Heart left ventricle (tissue), 13 donors: ENCODE data around the gene NOM1.

Experiments used
- POLR2A ChIP-seq, 2 donors: fragments of 450-650 bp; IDR thresholded peaks; one replicate each; pipeline ENCODE4 v1.6.1; 2017; ENCODE audit warnings: antibody characterized with exemption in 2 of 2, mild to moderate bottlenecking in 2 of 2, moderate library complexity in 2 of 2
- TF ChIP-seq, protein P1 (sequence below), 12 donors: fragments of 200-600 bp; sonication (generic) in 4 of 12; IDR thresholded peaks; one replicate each; pipeline versions ENCODE4 v1.5.0 to v1.8.0; 2018 to 2022; ENCODE audit warnings: antibody characterized with exemption in 12 of 12, mild to moderate bottlenecking in 5 of 12
- donor health status: ischemic (EF 13 %, LVEDD 7.1; RV severe dilation, severe dysfunction).
- donor health status: DM: no; HTN: yes; CAD: no.
- donor health status: DM: no; HTN: no; CAD: no.
- donor health status: ischemic (EF 25% LVEDD 6.9; RV normal size, moderate dysfunction).
- donor health status: ischemic (EF 25% LVEDD 5.7; RV mildly dilated, moderate dysfunction).
- donor health status: ischemic (EF 35%, LVEDD 5.7; RV mildly dilated, moderate dysfunction).
- donor health status: nonischemic (EF 11% LVEDD 7.7; RV severe dilation, severe dysfunction).
- donor health status: DM: yes; HTN: yes; CAD: no.
- donor health status: PGD.
- donor health status: ischemic (EF 29% LVEDD 5.4; RV normal size, mild dysfunction).
- donor health status: nonischemic (EF 23%, LVEDD 6.1; RV moderate dilation, normal function).

DNA sequence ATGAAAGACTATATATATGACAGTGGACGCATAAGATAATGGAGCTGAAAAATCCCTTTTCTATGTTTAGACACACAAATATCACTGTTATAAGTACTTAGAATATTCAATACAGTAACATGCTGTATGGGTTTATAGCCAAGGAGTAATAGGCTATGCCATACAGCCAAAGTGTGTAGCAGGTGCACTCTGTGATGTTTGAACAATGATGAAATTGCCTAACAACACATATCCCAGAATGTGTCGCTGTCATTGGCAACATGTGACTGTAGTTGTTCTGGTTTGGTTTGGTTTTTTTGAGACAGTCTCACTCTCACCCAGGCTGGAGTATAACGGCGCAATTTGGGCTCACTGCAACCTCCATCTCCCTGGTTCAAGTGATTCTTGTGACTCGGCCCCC, 26.1 kb downstream of the NOM1 start:
- TF ChIP-seq, protein P1, sequence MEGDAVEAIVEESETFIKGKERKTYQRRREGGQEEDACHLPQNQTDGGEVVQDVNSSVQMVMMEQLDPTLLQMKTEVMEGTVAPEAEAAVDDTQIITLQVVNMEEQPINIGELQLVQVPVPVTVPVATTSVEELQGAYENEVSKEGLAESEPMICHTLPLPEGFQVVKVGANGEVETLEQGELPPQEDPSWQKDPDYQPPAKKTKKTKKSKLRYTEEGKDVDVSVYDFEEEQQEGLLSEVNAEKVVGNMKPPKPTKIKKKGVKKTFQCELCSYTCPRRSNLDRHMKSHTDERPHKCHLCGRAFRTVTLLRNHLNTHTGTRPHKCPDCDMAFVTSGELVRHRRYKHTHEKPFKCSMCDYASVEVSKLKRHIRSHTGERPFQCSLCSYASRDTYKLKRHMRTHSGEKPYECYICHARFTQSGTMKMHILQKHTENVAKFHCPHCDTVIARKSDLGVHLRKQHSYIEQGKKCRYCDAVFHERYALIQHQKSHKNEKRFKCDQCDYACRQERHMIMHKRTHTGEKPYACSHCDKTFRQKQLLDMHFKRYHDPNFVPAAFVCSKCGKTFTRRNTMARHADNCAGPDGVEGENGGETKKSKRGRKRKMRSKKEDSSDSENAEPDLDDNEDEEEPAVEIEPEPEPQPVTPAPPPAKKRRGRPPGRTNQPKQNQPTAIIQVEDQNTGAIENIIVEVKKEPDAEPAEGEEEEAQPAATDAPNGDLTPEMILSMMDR (IDR thresholded peaks at IDR 0.05): no peak
- TF ChIP-seq POLR2A (IDR thresholded peaks at IDR 0.05): no peak
